Measurements from ENCODE around the gene CD82.

DNA sequence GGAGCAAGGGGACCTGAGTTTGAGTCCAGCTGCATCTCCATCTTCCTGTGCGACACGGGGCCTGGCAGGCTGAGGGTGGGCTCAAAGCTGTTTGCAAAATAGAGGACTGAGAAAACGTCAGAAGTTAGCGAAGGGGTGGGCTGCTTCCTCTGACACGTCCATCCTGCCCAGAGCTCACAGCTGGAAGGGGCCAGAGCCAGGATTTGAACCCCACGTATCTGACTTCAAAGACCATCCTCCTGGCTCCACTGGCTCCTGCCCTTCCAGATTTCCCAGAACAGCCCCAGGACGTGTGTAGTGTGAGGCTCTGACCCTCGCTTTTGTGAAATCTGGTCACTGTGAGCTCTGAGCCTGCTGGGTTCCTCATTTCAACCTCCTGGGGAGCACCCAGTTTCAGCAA is 56.3 kb downstream of the CD82 start:
- TF ChIP-seq SALL2 (CRISPR knock-in tag; IDR thresholded peaks at IDR 0.05) (no peak), EP300 (IDR thresholded peaks at IDR 0.05; ENCODE audit: low read depth in 2 of 2, low read length in 2 of 2) (no peak), EP300 (CRISPR knock-in tag; IDR thresholded peaks at IDR 0.05; ENCODE audit: borderline replicate concordance) (no peak)
